GM19455 (cell line): ENCODE measurements around the gene RPS6KA1.
A peak's percentile ranks its signal among the peaks of the same experiment; 100 is the strongest.
"Not testable (repeated sequence)": the region's sequence is repeated elsewhere in the genome, so short reads cannot be mapped to it uniquely, and the experiment has no call there.

ENCODE experiments used
- ATAC-seq: cut with Tn5 transposase; IDR thresholded peaks from one replicate; pipeline ENCODE4 v1.9.1; 2021; ENCODE audit not compliant: unreplicated experiment

RPS6KA1 gene

GRCh38 chr1:26529655-26530409 lies at the start of gene RPS6KA1:
Gene RPS6KA1, plus strand, starts transcription at chr1:26529761. Its CDS starts 160 bp downstream, at chr1:26529921.
- peak; percentile 73 for ATAC-seq

GRCh38 chr1:26482921-26483320 lies 46.6 kb upstream of the RPS6KA1 start:
- ATAC-seq = no peak

- ATAC-seq = no peak
These were observed 45.6 kb upstream of the RPS6KA1 start for GRCh38 chr1:26483980-26484379.

GRCh38 chr1:26490155-26490554 lies 39.4 kb upstream of the RPS6KA1 start:
- no peak for ATAC-seq

DNA sequence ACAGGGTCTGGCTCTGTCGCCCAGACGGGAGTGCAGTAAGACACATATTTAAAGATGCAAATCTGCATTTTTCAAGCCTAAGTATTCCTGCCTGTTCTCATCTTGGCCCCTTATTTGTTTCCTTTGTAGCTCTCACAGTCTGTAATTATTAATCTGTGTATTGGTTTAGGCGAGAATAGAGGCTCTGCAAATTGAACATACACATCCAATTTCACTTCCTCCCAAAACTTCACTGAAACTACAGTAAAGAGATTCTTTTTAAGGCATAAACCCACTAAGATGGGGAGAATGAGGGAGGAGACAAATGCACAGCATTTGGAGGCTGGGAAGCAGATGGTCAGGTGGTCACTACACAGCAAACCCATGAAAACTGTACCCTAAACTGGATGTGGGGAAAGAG lies 36.3 kb upstream of the RPS6KA1 start:
- no peak for ATAC-seq

GRCh38 chr1:26493938-26494337 lies 35.6 kb upstream of the RPS6KA1 start:
- no peak for ATAC-seq

GRCh38 chr1:26496861-26497260 lies 32.7 kb upstream of the RPS6KA1 start:
- no peak for ATAC-seq

- no peak for ATAC-seq
These were observed 30.7 kb upstream of the RPS6KA1 start for GRCh38 chr1:26498894-26499293.

DNA sequence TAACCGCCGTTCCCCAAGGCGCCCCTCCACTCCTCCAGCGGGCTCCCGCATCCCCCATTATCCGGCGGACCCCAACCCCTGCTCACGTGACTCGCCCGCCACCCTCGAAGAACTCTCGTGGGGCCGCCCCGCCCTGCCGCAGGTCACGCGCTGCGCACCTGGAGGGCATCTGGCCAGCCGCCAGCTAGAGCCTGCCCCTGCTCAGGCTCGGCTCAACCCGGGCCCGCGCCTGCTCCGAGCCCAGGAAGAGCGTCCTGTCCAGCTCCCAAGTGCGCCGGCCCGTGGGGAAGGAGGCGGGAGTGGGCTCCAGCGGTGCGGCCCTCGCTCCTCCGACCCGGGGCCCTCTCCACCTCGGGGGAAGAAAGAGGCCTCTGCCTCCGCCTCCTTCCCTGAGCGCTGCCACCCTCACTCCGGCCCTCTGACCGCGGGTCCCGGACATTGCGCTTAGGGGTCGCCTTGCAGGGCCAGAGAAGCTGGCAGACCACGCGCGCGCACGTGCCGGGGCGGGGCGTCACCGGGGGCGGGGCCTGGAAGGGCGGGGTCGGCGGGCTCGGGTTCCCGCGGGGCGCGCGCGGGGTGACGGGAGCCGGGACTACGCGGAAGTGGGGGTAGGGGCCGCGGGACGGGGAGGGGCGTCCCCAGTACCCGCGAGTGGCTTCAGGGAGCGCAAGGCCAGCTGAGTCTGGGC lies 28.9 kb upstream of the RPS6KA1 start:
- peak; percentile 69 for ATAC-seq

DNA sequence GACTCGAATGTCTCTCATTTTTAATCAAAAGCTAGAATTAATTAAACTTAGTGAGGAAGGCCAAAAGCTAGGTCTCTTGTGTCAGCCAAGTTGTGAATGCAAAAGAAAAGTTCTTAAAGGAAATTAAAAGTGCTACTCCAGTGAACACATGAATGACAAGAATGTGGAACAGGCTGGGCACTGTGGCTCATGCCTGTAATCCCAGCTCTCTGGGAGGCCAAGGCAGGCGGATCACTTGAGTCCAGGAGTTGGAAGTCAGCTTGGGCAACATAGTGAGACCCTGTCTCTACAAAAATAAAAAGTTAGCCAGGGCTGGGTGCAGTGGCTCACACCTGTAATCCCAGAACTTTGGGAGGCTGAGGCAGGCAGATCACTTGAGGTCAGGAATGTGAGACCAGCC lies 18.9 kb upstream of the RPS6KA1 start:
- ATAC-seq = not testable (repeated sequence)

GRCh38 chr1:26515836-26516235 lies 13.7 kb upstream of the RPS6KA1 start:
- ATAC-seq = not testable (repeated sequence)

GRCh38 chr1:26516987-26517765 lies 12.4 kb upstream of the RPS6KA1 start:
- no peak for ATAC-seq

DNA sequence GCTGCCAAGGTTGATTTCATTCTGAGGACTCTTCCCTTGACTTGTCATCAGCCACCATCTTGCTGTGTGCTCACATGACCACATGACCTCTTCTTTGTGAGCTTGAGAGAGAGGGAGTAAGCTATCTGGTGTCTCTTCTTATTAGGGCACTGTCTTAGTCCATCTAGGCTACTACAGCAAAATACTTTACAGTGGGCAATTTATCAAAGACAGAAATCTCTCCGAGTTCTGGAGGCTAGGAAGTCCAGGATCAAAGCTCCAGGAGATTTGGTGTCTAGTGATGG lies 11.9 kb upstream of the RPS6KA1 start:
- ATAC-seq = no peak

GRCh38 chr1:26518355-26518754 lies 11.2 kb upstream of the RPS6KA1 start:
- ATAC-seq = no peak

DNA sequence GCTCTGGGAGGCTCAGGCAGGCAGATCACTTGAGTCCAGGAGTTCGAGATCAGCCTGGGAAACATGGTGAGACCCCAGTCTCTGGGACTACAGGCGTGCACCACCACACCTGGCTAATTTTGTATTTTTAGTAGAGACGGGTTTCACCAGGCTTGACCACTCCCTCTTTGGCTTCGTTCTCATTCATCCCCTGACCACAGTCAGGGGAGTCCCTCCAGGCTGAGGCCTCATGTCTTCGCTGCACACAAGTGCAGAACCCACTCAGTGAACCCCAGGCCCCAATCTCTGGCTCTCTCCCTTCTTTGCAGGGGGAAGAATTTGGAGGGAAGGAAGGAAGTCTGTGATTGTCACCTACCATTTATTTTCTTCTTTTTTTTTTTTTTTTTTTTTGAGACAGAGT lies 9.2 kb upstream of the RPS6KA1 start:
- ATAC-seq = no peak

GRCh38 chr1:26521669-26522030 lies 7.9 kb upstream of the RPS6KA1 start:
- no peak for ATAC-seq

GRCh38 chr1:26522073-26522472 lies 7.5 kb upstream of the RPS6KA1 start:
- no peak for ATAC-seq

DNA sequence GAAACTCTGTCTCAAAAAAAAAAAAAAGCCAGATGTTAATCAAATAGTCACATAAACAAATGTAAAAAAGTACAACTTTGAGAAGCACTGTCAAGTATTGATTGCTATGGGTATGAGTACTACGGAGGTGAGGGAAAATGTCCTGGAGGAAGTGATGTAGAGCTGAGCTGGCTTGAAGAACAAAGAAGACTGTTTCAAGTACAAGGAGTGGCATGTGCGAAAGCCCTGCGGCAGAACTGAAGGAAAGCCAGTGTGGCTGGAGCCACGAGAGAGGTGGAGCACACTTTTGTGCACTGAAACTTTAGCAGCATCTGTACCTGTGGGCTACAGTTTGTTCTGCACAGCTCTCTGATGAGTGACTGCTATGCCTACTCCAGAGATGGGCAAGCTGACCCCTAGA lies 5.4 kb upstream of the RPS6KA1 start:
- no peak for ATAC-seq

DNA sequence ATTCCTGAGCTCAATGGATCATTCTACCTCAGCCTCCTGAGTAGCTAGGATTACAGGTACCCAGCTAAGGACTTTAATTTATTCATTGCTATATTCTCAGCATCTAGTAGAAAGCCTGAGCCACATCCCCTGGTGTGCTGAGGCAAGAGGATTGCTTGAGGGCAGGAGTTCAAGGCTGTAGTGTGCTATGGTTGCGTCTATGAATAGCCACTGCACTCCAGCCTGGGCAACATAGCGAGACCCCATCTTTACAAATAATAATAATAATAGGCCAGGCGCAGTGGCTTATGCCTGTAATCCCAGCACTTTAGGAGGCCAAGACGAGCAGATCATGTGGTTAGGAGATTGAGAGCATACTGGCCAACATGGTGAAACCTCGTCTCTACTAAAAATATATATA lies 3.3 kb upstream of the RPS6KA1 start:
- ATAC-seq = no peak

- ATAC-seq = no peak
These were observed 231 bp upstream of the RPS6KA1 start for GRCh38 chr1:26529405-26529654.

DNA sequence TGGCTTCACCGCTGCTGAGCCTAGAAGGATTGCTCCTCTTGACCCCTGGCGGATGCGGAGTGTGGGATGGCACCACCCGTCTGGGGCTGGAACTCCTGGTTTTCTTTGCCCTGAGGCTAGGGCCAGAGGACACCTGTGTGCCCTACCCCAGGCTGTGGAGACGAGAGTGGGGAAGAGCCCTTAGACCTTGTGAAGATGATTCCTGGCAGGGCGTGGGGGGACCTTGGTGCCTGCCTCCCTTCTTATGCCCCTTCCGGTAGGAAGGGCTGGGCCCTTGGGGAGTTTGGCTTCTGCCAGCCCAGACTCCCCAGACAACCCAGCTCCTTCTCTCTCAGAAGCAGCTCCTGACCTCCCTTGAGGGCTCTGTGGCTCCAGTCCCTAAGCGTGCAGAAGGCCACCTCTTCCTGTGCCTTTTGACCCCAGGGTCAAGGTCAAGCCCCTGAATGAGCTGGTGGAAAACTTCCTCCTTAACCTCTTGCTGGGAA lies 891 bp downstream of the RPS6KA1 start:
- ATAC-seq = no peak

- no peak for ATAC-seq
These were observed 1.5 kb downstream of the RPS6KA1 start for GRCh38 chr1:26530895-26531598.
